GM18519 (cell line): ENCODE measurements around the gene GPC6.

Experiments used
- ATAC-seq: cut with Tn5 transposase; IDR thresholded peaks from one replicate; pipeline ENCODE4 v1.9.1; 2021; ENCODE audit warnings: mild to moderate bottlenecking, moderate library complexity; ENCODE audit not compliant: unreplicated experiment, low FRiP score

The GPC6 gene

GRCh38 chr13:93364166-93364565, 137.6 kb downstream of the GPC6 start:
- no peak for ATAC-seq

DNA sequence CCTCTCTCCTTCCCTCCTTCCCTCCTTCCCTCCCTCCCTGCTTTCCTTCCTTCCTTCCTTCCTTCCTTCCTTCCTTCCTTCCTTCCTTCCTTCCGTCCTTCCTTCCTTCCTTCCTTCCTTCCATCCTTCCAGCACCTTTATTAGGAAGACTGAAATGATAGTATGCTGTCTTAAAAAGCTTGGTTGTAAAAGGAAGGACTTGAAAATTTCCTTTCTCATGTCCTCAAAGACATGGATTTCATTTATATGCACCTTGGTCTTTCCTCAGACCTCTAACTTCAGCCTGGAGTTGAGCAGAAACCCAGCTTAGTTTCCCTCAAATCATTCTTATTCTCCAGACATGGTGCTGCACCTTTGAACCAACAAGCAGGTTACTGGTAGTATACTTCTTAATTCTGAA, 141.7 kb downstream of the GPC6 start:
- ATAC-seq, result no peak

- no peak for ATAC-seq
Observed at GRCh38 chr13:93368718-93369117, 142.1 kb downstream of the GPC6 start.

- ATAC-seq, result no peak
Observed at GRCh38 chr13:93372856-93373255, 146.2 kb downstream of the GPC6 start.

DNA sequence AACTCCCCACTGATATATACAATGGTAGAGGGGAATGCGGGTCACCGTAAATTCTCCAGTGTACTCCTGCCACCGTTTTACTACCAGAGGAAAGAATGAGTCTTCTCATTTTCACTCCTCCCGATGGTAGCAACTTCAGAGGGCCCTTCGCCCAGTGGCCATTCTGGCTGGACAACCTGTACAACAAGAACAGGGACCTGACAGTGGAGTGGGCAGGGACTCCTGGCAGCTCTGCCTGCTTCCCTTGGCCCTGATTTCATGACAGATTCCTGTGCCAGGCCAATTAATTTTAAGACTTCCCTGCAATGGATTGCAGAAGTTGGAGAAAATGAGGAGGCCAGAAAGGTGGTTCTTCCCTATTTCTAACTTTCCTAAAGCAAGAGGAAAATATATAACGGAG, 148.9 kb downstream of the GPC6 start:
- no peak for ATAC-seq

DNA sequence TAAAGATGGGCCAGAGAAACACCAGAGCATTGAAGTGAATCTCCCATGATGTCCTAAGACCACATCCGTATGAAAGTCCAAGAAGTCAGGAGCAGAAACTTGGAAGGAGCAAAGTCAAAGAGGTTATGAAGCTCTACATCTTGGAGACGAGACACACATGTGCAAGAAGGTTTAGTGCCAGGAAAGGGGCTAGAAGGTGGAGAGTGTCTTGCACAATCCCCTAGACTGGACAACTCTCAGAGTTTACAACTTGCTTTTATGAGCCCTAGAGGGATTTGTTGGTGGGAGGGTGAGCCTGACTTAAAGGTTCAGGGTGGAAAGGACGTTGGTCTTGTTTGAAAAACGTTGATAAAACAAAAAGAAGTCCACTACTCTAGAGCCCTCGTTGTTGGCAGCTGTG, 150.6 kb downstream of the GPC6 start:
- ATAC-seq, result no peak

GRCh38 chr13:93378184-93378583, 151.6 kb downstream of the GPC6 start:
- no peak for ATAC-seq

- no peak for ATAC-seq
Observed at GRCh38 chr13:93386116-93386515, 159.5 kb downstream of the GPC6 start.

- no peak for ATAC-seq
Observed at GRCh38 chr13:93388701-93389100, 162.1 kb downstream of the GPC6 start.

DNA sequence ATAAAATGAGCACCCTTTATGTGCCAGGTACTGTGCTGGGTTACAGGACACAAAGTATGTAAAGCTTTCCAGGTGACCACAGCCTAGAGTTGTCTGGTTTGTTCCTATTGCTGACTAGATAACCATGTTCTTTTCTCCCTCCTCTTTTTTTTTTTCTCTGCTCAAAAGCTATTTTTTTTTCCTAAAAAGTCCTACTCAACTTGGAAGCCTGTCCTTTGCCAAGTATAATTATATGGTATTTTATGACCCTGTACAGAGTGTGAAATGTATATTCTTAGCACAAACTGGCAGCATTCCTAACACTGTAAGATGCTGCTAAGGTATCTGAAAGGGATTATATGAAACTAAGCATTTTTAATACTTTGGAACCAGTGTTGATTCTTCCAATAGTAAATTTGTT, 171.0 kb downstream of the GPC6 start:
- ATAC-seq, result no peak

- ATAC-seq, result no peak
Observed at GRCh38 chr13:93398167-93399035, 171.8 kb downstream of the GPC6 start.

- ATAC-seq, result no peak
Observed at GRCh38 chr13:93399212-93399611, 172.6 kb downstream of the GPC6 start.

GRCh38 chr13:93406136-93406535, 179.5 kb downstream of the GPC6 start:
- ATAC-seq, result no peak

- ATAC-seq, result no peak
Observed at GRCh38 chr13:93407551-93407950, 180.9 kb downstream of the GPC6 start.

GRCh38 chr13:93409001-93409400, 182.4 kb downstream of the GPC6 start:
- no peak for ATAC-seq

DNA sequence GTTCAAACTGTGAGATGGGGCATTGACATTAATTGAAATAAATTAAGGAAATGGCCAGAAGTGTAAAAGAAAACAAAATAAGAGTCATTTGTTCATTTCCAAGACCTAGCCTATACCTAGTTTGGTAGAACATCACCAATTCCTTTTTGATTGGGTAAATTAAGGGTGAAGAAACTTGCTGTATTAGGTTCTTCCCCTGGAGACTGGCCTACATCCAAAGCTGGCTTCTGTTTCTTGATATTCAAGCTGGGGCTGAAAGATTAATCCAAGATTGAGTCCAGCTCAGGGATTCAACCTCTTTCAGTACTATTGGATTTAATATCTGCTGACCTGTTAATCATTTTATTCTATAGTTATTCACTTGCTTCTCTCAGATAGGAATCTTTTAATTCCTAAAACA, 183.2 kb downstream of the GPC6 start:
- ATAC-seq, result no peak

GRCh38 chr13:93411186-93411680, 184.6 kb downstream of the GPC6 start:
- ATAC-seq, result no peak

- ATAC-seq, result no peak
Observed at GRCh38 chr13:93412676-93413075, 186.1 kb downstream of the GPC6 start.

DNA sequence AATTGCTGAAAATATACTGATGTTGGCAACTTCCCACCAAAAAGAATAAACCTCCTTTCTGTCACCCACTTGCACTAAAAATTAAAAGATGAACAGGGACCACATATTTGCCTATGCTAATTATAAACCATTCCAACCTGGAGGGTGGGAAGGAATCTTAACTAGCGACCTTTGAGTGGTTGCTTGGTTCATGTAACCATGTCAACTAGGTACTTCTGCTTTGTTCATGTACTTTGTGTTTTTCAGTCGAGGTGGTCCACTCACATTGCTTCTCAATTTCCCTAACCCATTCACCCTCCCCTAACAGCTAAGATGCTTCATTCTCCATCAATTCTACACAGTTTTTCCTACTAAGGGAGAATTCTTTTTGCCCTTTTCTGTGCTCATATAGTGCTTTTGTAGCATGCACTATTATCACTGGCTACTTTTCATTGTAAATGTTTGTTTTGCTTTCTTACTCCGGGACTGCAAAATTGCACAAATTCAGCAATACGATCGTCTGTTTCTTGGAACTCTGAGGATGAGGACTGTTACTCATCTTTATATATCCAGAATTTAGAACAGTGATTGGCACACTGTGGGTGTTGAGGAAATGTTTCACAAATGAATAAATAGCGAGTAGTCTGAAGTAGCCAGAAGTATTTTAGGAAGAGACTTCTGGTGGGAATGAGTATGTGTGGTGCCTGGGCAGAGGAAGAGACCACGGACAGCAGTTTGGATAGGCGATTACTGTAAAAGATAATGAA, 187.5 kb downstream of the GPC6 start:
- ATAC-seq, result no peak

DNA sequence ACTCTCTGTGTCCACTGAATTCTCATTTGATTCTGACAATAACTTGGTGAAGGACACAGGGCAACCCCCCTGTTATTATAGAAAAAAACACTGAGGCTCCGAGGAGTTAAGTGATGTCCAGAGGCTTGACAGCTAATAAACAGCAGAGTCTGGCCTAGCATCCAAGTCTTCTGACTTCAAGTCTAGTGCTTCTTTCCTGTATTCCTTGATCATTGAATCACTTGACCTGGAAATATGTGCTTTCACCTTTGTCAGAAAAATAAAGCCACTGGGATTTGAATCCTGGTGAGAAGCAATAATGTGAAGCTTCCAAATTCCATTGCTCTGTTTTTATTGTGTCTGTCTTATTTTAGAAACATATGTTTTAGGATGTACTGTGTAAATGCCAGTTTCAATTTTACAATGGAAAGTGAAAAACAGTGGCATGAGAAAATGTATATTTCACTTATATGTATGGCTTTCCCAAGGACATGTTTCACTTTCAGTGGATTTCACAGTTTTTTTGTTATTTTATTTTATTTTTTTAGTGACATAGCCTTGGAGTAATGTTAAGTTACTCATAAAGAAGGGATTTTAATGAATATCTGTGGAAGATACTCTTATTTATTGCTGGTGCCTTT, 190.2 kb downstream of the GPC6 start:
- ATAC-seq, result no peak

- no peak for ATAC-seq
Observed at GRCh38 chr13:93418398-93418797, 191.8 kb downstream of the GPC6 start.
